Calu3 (cell line): ENCODE measurements around the gene CDH2. TPM values are rescaled to one million over a fixed set of nuclear protein-coding genes. Genes with fewer than 3 reads are reported as not detected.

ENCODE experiments used
- BruUV-seq: library from RNA; stranded (reverse); fragments of 400-500 nt; replicated peaks from 2 replicates; lab custom pipeline; 2021; lab: Mats Ljungman, UMichigan
- CTCF ChIA-PET: fragments of 300-600 bp; sonication (Branson Sonifier 250); formaldehyde crosslinking; loops from one replicate; lab custom pipeline; 2022; ENCODE audit warnings: antibody characterized with exemption; lab: Charles Lee
- DNase-seq: peaks from one replicate; pipeline ENCODE4 v3.0.0; 2022
- H3K27ac Mint-ChIP-seq: one replicate; pipeline ENCODE4 v1.8.0; 2022; ENCODE audit warnings: mixed read lengths; ENCODE audit not compliant: unreplicated experiment
- H3K27me3 Mint-ChIP-seq: one replicate; pipeline ENCODE4 v1.8.0; 2022; ENCODE audit warnings: mixed read lengths; ENCODE audit not compliant: unreplicated experiment
- H3K36me3 Mint-ChIP-seq: one replicate; pipeline ENCODE4 v1.8.0; 2022; ENCODE audit warnings: mild to moderate bottlenecking, moderate library complexity, mixed read lengths; ENCODE audit not compliant: insufficient read depth, unreplicated experiment
- H3K4me1 Mint-ChIP-seq: one replicate; pipeline ENCODE4 v1.8.0; 2022; ENCODE audit warnings: mild to moderate bottlenecking, low read depth, mixed read lengths; ENCODE audit not compliant: unreplicated experiment
- H3K4me3 Mint-ChIP-seq: one replicate; pipeline ENCODE4 v1.8.0; 2022; ENCODE audit warnings: mild to moderate bottlenecking, low read depth, moderate library complexity, mixed read lengths; ENCODE audit not compliant: unreplicated experiment
- H3K9me3 Mint-ChIP-seq: one replicate; pipeline ENCODE4 v1.8.0; 2022; ENCODE audit warnings: low read depth, mixed read lengths; ENCODE audit not compliant: unreplicated experiment
- CTCF ChIP-seq: fragments of 200-600 bp; IDR thresholded peaks from one replicate; pipeline ENCODE4 v1.8.0; 2022; ENCODE audit warnings: antibody characterized with exemption; ENCODE audit not compliant: unreplicated experiment
- intact Hi-C: fragments of 100-400 bp; cut with micrococcal nuclease; formaldehyde crosslinking; loops from one replicate; pipeline ENCODE4 v1.10.0; 2022; ENCODE audit not compliant: unreplicated experiment
- total RNA-seq: library from RNA; stranded (reverse); gene quantifications from 2 replicates; pipeline ENCODE4 v1.2.3, GENCODE V29; 2022

The CDH2 gene
- total RNA-seq, 1 experiment from 2014 or later: 2.3 TPM

GRCh38 chr18:27952741-27953140, 224.2 kb downstream of the CDH2 start:
- no peaks in the 10 kb centered on the region for H3K36me3 Mint-ChIP-seq
- no peaks in the 10 kb centered on the region for H3K4me1 Mint-ChIP-seq
- no peaks in the 10 kb centered on the region for H3K27me3 Mint-ChIP-seq
- CTCF ChIA-PET: no interaction called here
- H3K9me3 Mint-ChIP-seq: no peaks in the 10 kb centered on the region
- no peak for DNase-seq
- BruUV-seq: no TSS peak
- H3K4me3 Mint-ChIP-seq: no peak overlapping the region
- no peak overlapping the region for H3K27ac Mint-ChIP-seq
- no peak for TF ChIP-seq CTCF
- intact Hi-C loops: no loop called here

GRCh38 chr18:27950648-27951228, 226.2 kb downstream of the CDH2 start:
- no peaks in the 10 kb centered on the region for H3K9me3 Mint-ChIP-seq

GRCh38 chr18:27948986-27949385, 227.9 kb downstream of the CDH2 start:
- no peak for TF ChIP-seq CTCF
- H3K36me3 Mint-ChIP-seq: no peaks in the 10 kb centered on the region
- H3K27ac Mint-ChIP-seq: no peak overlapping the region
- no peak for DNase-seq
- intact Hi-C loops: no loop called here
- no peak overlapping the region for H3K4me3 Mint-ChIP-seq
- H3K27me3 Mint-ChIP-seq: no peaks in the 10 kb centered on the region
- CTCF ChIA-PET: no interaction called here
- H3K4me1 Mint-ChIP-seq: no peaks in the 10 kb centered on the region
- BruUV-seq: no TSS peak
- no peaks in the 10 kb centered on the region for H3K9me3 Mint-ChIP-seq

More at GRCh38 chr18:27950648-27951228, 226.2 kb downstream of the CDH2 start:
- H3K27ac Mint-ChIP-seq: no peak overlapping the region
- H3K4me1 Mint-ChIP-seq: no peaks in the 10 kb centered on the region
- intact Hi-C loops: no loop called here
- no TSS peak for BruUV-seq
- no peak for TF ChIP-seq CTCF
- no peaks in the 10 kb centered on the region for H3K36me3 Mint-ChIP-seq
- DNase-seq: no peak
- H3K27me3 Mint-ChIP-seq: no peaks in the 10 kb centered on the region
- H3K4me3 Mint-ChIP-seq: no peak overlapping the region
- CTCF ChIA-PET: no interaction called here

- DNase-seq: no peak
- TF ChIP-seq CTCF: no peak
- H3K27me3 Mint-ChIP-seq: no peaks in the 10 kb centered on the region
- H3K36me3 Mint-ChIP-seq: no peaks in the 10 kb centered on the region
- no peak overlapping the region for H3K4me3 Mint-ChIP-seq
- H3K4me1 Mint-ChIP-seq: no peaks in the 10 kb centered on the region
- CTCF ChIA-PET: no interaction called here
- H3K9me3 Mint-ChIP-seq: peaks cover 10% of the 10 kb centered on the region
- H3K27ac Mint-ChIP-seq: no peak overlapping the region
- intact Hi-C loops: no loop called here
- no TSS peak for BruUV-seq
Observed at GRCh38 chr18:27942706-27943105, 234.2 kb downstream of the CDH2 start.
